ENCODE measurements around the gene ARSJ.

DNA sequence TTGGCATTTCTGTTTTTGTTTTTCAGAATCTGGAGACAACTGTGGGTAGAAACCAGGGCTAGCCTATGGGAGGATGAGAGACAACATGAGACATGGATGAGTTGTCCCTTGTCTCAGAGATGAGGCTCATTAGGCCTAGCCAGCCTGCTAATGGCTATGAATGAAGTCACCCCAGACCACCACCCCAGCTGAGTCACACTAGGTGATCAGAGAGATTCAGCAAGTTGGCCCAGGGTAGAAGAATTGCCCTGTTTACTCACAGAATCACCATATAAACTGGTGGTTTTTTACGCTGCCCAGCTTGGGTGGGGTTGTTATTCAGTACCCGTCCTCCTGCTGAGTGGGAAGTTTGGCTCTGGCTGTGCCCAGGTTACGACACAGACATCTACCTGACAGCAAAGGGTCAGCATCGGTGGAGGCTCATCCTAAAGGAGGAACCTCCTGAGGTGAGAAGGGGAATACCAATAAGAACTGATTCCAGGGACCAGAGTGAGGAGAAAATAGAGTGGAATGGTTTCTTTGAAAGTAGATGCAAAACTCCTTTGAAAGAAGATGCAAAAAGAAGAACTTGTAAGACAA lies 17.2 kb upstream of the ARSJ start:
- TF ChIP-seq, protein P1, sequence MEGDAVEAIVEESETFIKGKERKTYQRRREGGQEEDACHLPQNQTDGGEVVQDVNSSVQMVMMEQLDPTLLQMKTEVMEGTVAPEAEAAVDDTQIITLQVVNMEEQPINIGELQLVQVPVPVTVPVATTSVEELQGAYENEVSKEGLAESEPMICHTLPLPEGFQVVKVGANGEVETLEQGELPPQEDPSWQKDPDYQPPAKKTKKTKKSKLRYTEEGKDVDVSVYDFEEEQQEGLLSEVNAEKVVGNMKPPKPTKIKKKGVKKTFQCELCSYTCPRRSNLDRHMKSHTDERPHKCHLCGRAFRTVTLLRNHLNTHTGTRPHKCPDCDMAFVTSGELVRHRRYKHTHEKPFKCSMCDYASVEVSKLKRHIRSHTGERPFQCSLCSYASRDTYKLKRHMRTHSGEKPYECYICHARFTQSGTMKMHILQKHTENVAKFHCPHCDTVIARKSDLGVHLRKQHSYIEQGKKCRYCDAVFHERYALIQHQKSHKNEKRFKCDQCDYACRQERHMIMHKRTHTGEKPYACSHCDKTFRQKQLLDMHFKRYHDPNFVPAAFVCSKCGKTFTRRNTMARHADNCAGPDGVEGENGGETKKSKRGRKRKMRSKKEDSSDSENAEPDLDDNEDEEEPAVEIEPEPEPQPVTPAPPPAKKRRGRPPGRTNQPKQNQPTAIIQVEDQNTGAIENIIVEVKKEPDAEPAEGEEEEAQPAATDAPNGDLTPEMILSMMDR (IDR thresholded peaks at IDR 0.05; ENCODE audit: insufficient read depth, low read length, poor library complexity, severe bottlenecking) = no peak
- TF ChIP-seq EZH2phosphoT487 (conservative IDR thresholded peaks at IDR 0.05; ENCODE audit: low read length) = no peak
